Keratinocyte (primary cell): ENCODE results near the gene TDP2. TPM values are rescaled to one million over a fixed set of nuclear protein-coding genes. Genes with fewer than 3 reads are reported as not detected.
A peak's percentile ranks its signal among the peaks of the same experiment; 100 is the strongest.

Experiments
- DNase-seq: peaks from one replicate; pipeline ENCODE4 v3.0.0-alpha.2; 2011; ENCODE audit warnings: low read depth, missing footprints, low spot score
- FAIRE-seq: peaks from 2 replicates; lab custom pipeline; 2011; peaks lifted over from hg19 to GRCh38; lab: Jason Lieb, UNC
- H2AFZ ChIP-seq: 2 replicates; pipeline ENCODE4 v1.6.0; 2012; ENCODE audit warnings: low read length, control low read depth, inconsistent platforms; ENCODE audit not compliant: control insufficient read depth
- H3K27ac ChIP-seq: 2 replicates; pipeline ENCODE4 v1.5.1; 2011; ENCODE audit warnings: low read length; ENCODE audit not compliant: control insufficient read depth, insufficient read depth
- H3K27me3 ChIP-seq: 3 replicates; pipeline ENCODE4 v1.6.0; 2011; ENCODE audit warnings: low read length; ENCODE audit not compliant: control insufficient read depth, insufficient read depth; ENCODE audit errors: extremely low read depth
- H3K36me3 ChIP-seq, 2 experiments: 2 replicates in 1 of 2; 3 replicates in 1 of 2; pipeline ENCODE4 v1.5.1; 2011; ENCODE audit warnings: low read length in 2 of 2, mild to moderate bottlenecking in 1 of 2; ENCODE audit not compliant: control insufficient read depth in 2 of 2, insufficient read depth in 2 of 2; ENCODE audit errors: extremely low read depth in 1 of 2
- H3K4me1 ChIP-seq: 3 replicates; pipeline ENCODE4 v1.5.1; 2011; ENCODE audit warnings: low read length; ENCODE audit not compliant: control insufficient read depth, insufficient read depth; ENCODE audit errors: extremely low read depth
- H3K4me2 ChIP-seq: 3 replicates; pipeline ENCODE4 v1.6.0; 2011; ENCODE audit warnings: low read depth, low read length; ENCODE audit not compliant: control insufficient read depth, insufficient read depth; ENCODE audit errors: extremely low read depth
- H3K4me3 ChIP-seq, 3 experiments: fragments of 200-600 bp in 1 of 3; sonication (generic) in 1 of 3; 2 replicates in 2 of 3; 3 replicates in 1 of 3; pipeline ENCODE4 v1.5.1; 2011 to 2016; ENCODE audit warnings: low read length in 3 of 3, mild to moderate bottlenecking in 3 of 3, control low read depth in 2 of 3, inconsistent platforms in 1 of 3, low read depth in 1 of 3, mixed read lengths in 1 of 3, mixed run types in 1 of 3, moderate library complexity in 1 of 3; ENCODE audit not compliant: control insufficient read depth in 2 of 3, insufficient read depth in 2 of 3; ENCODE audit errors: extremely low read depth in 1 of 3
- H3K79me2 ChIP-seq: 2 replicates; pipeline ENCODE4 v1.6.0; 2012; ENCODE audit warnings: low read length; ENCODE audit not compliant: control insufficient read depth, insufficient read depth
- H3K9ac ChIP-seq: 3 replicates; pipeline ENCODE4 v1.6.0; 2011; ENCODE audit warnings: low read length; ENCODE audit not compliant: control insufficient read depth, insufficient read depth; ENCODE audit errors: extremely low read depth
- H3K9me1 ChIP-seq: 3 replicates; pipeline ENCODE4 v1.6.0; 2011; ENCODE audit warnings: low read length; ENCODE audit not compliant: control insufficient read depth, insufficient read depth; ENCODE audit errors: extremely low read depth
- H3K9me3 ChIP-seq: 2 replicates; pipeline ENCODE4 v1.5.1; 2012; ENCODE audit warnings: low read depth, low read length; ENCODE audit not compliant: control insufficient read depth
- H4K20me1 ChIP-seq: 3 replicates; pipeline ENCODE4 v1.6.0; 2011; ENCODE audit warnings: low read length; ENCODE audit not compliant: control insufficient read depth, insufficient read depth; ENCODE audit errors: extremely low read depth
- CTCF ChIP-seq, 3 experiments: IDR thresholded peaks in 1 of 3; conservative IDR thresholded peaks in 1 of 3; optimal IDR thresholded peaks in 1 of 3; 2 replicates in 2 of 3; 3 replicates in 1 of 3; pipeline versions ENCODE3 to v1.5.1; 2011; ENCODE audit warnings: low read length in 3 of 3, mild to moderate bottlenecking in 3 of 3, moderate library complexity in 2 of 3, control low read depth in 1 of 3, inconsistent platforms in 1 of 3; ENCODE audit not compliant: insufficient read depth in 2 of 3; ENCODE audit errors: extremely low read depth in 1 of 3
- EZH2 ChIP-seq: IDR thresholded peaks from one replicate; pipeline ENCODE4 v1.6.1; 2012; ENCODE audit warnings: inconsistent platforms, mild to moderate bottlenecking, low read length, moderate library complexity
- dilution Hi-C: fragments of 300-500 bp; cut with MboI; formaldehyde crosslinking; loops from one replicate; pipeline ENCODE4 v1.7.0; 2020; ENCODE audit warnings: low sequenced_read_pairs; ENCODE audit not compliant: extremely low pct_ligation_motif_present
- polyA plus RNA-seq, 5 experiments: library from polyadenylated mRNA; depleted of rRNA in 3 of 5; stranded (reverse) in 3 of 5; stranded (forward) in 1 of 5; unstranded in 1 of 5; fragments of >200 nt; gene quantifications; 1 replicate in 1 of 5; 2 replicates in 3 of 5; 3 replicates in 1 of 5; pipeline versions ENCODE4 v1.2.1 to v1.2.3, GENCODE V29; 2011 to 2012; ENCODE audit warnings: missing spikeins in 2 of 5, low read depth in 1 of 5, low replicate concordance in 1 of 5

TDP2 gene
- polyA plus RNA-seq, 1 donor (not counting 4 experiments of a cell fraction or from before 2014, with no cell fraction given): 39.8 TPM

DNA sequence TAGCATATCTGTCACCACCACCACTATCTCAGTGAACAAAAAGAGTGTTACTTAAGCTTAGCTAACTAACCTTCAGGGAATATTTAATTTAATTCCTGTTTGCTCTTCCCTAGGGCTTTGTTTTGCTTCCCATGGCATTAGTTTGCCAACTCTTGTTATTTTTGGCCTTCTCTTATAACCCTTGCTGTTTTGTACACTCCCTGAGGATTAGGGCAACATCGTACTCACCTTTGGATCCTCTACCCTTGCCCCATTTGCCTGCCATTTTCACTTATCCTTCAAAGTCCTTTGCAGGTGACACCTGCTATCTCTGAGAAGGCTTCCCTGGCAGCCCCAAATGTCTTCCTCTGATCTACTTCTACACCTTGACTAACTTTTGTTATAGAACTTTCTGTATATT is 23.9 kb upstream of the TDP2 start:
- H2AFZ ChIP-seq: no peak overlapping the region
- no peaks in the 10 kb centered on the region for H3K79me2 ChIP-seq
- H4K20me1 ChIP-seq: no peaks in the 10 kb centered on the region
- DNase-seq: no peak
- no peak for FAIRE-seq
- peaks cover 0 to 1% of the 10 kb centered on the region in 2 experiments for H3K36me3 ChIP-seq
- no peaks in the 10 kb centered on the region for H3K9me3 ChIP-seq
- no peaks in the 10 kb centered on the region for H3K9me1 ChIP-seq
- no peaks in the 10 kb centered on the region for H3K27me3 ChIP-seq
- no peak overlapping the region for H3K4me3 ChIP-seq
- no peak overlapping the region for H3K4me2 ChIP-seq
- H3K27ac ChIP-seq: no peak overlapping the region
- TF ChIP-seq EZH2: no peak
- TF ChIP-seq CTCF (optimal IDR thresholded peaks at IDR 0.05 in 1 of 3, IDR thresholded peaks at IDR 0.05 in 1 of 3, conservative IDR thresholded peaks at IDR 0.05 in 1 of 3; ENCODE audit: extremely low read depth in 1 of 3, insufficient read depth in 2 of 3, low read length in 3 of 3): no peak
- no peaks in the 10 kb centered on the region for H3K4me1 ChIP-seq
- dilution Hi-C loops: no loop called here
- no peak overlapping the region for H3K9ac ChIP-seq

GRCh38 chr6:24689964-24690363 is 23.3 kb upstream of the TDP2 start:
- no peaks in the 10 kb centered on the region for H3K9me1 ChIP-seq
- FAIRE-seq: peak; percentile 34
- dilution Hi-C loops: no loop called here

More at GRCh38 chr6:24689964-24690363, 23.3 kb upstream of the TDP2 start:
- H3K36me3 ChIP-seq: peaks cover 0 to 1% of the 10 kb centered on the region in 2 experiments
- H4K20me1 ChIP-seq: no peaks in the 10 kb centered on the region
- TF ChIP-seq CTCF (optimal IDR thresholded peaks at IDR 0.05 in 1 of 3, IDR thresholded peaks at IDR 0.05 in 1 of 3, conservative IDR thresholded peaks at IDR 0.05 in 1 of 3; ENCODE audit: extremely low read depth in 1 of 3, insufficient read depth in 2 of 3, low read length in 3 of 3) (no peak), EZH2 (no peak)
- H3K27me3 ChIP-seq: no peaks in the 10 kb centered on the region
- no peak overlapping the region for H3K4me2 ChIP-seq
- H3K9me3 ChIP-seq: no peaks in the 10 kb centered on the region
- DNase-seq: no peak
- no peak overlapping the region for H2AFZ ChIP-seq
- no peak overlapping the region for H3K9ac ChIP-seq
- no peak overlapping the region for H3K4me3 ChIP-seq
- no peaks in the 10 kb centered on the region for H3K4me1 ChIP-seq
- H3K79me2 ChIP-seq: no peaks in the 10 kb centered on the region
- no peak overlapping the region for H3K27ac ChIP-seq
